ENCODE results near the gene FOXJ3.

Gene FOXJ3

DNA sequence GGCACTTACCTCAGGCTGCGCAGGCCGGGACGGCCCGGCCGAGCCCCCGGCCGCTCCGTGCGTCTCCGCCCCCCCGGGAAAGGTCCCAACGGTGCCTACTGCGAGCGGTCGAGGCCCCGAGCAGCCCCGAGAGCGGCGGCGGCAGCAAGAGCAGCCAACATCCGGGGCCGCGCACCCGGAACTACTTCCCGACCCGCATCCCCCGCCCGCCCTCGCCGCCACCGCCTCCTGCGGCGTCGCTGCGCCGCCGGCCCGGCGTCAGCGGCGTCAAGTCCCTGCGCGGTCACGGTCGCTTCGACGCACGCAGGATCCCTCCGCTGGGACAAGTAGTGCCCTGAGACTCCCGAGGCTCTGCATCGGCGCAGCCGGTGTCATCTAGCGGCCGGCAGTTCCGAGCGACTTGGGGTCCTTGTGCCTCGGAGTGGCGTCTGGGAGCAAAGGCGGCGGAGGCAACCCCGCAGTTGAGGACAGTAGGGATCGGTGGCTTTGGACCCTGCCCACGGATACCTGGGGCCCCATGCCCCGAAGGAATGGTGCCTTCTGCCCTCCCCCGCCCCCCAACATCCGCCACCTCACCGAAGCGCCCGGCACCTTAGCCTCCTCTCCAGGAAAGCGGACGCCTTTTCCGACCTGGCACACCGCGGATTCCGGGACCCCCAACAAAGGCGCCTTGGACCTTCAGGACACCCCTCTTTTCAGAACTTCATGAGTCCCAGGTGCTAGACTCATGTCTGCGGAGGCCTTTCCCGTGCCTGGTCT, at the start of gene FOXJ3:
Gene FOXJ3 (minus strand): TSS at position 186 of the 759 bp plus-strand sequence. CDS start 24,142 bp downstream, outside the sequence.
- Histone ChIP-seq H3K4me1 (ENCODE audit: control insufficient read depth in 1 of 2, insufficient read depth in 2 of 2, low read length in 2 of 2) (peaks cover 0 to 13% of the 10 kb centered on the region in 2 donors), H3K27ac (ENCODE audit: low read length) (peak within 1 kb of the TSS; percentile 91), H3K27me3 (ENCODE audit: low read depth, low read length) (no peaks in the 10 kb centered on the region), H3K4me3 (ENCODE audit: low read depth in 1 of 2, low read length in 2 of 2) (peak within 1 kb of the TSS; percentile 82 to 92), H3K9me3 (ENCODE audit: control insufficient read depth in 1 of 2, low read length in 2 of 2) (no peaks in the 10 kb centered on the region), H3K36me3 (ENCODE audit: control insufficient read depth in 1 of 2, insufficient read depth in 2 of 2, low read length in 2 of 2) (no peaks in the 10 kb centered on the region)

DNA sequence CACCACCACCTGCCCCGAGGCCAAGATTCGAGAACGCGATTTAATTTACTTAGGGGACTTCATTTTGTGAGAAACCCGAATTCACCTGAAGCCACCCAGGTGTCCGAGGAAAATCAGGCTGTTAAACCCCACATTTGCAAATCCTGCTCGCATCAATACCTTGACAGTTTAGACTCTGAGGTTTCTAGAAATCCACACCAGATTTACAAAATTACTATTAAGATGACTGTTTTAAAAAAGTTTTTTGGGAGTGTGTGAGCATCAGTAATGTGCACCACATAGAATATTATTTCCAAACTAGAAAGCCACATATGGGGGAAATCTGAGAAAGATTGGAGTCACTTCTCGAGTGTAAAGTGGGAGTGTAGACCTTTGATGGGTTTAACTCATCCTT, 46.2 kb upstream of the FOXJ3 start:
- H3K27me3 ChIP-seq (ENCODE audit: low read depth, low read length): peaks cover 12% of the 10 kb centered on the region
- peak overlapping the region in 1 of 2 donors; percentile 75 for H3K4me3 ChIP-seq (ENCODE audit: low read depth in 1 of 2, low read length in 2 of 2)
- no peaks in the 10 kb centered on the region for H3K36me3 ChIP-seq (ENCODE audit: control insufficient read depth in 1 of 2, insufficient read depth in 2 of 2, low read length in 2 of 2)
- no peaks in the 10 kb centered on the region for H3K9me3 ChIP-seq (ENCODE audit: control insufficient read depth in 1 of 2, low read length in 2 of 2)
- no peak overlapping the region for H3K27ac ChIP-seq (ENCODE audit: low read length)
- peaks cover 0 to 12% of the 10 kb centered on the region in 2 donors for H3K4me1 ChIP-seq (ENCODE audit: control insufficient read depth in 1 of 2, insufficient read depth in 2 of 2, low read length in 2 of 2)

- Histone ChIP-seq H3K27ac (ENCODE audit: low read length) (no peak within 1 kb of the TSS), H3K9me3 (ENCODE audit: control insufficient read depth in 1 of 2, low read length in 2 of 2) (no peaks in the 10 kb centered on the region), H3K4me1 (ENCODE audit: control insufficient read depth in 1 of 2, insufficient read depth in 2 of 2, low read length in 2 of 2) (peaks cover 0 to 12% of the 10 kb centered on the region in 2 donors), H3K36me3 (ENCODE audit: control insufficient read depth in 1 of 2, insufficient read depth in 2 of 2, low read length in 2 of 2) (no peaks in the 10 kb centered on the region), H3K27me3 (ENCODE audit: low read depth, low read length) (peaks cover 12% of the 10 kb centered on the region), H3K4me3 (ENCODE audit: low read depth in 1 of 2, low read length in 2 of 2) (peak within 1 kb of the TSS; percentile 38 to 75)
Measured at GRCh38 chr1:42380586-42381279, 45.7 kb upstream of the FOXJ3 start, which contains the start of gene RIMKLA. RIMKLA (plus strand) TSS chr1:42380792; CDS start chr1:42380935, 143 bp downstream.

DNA sequence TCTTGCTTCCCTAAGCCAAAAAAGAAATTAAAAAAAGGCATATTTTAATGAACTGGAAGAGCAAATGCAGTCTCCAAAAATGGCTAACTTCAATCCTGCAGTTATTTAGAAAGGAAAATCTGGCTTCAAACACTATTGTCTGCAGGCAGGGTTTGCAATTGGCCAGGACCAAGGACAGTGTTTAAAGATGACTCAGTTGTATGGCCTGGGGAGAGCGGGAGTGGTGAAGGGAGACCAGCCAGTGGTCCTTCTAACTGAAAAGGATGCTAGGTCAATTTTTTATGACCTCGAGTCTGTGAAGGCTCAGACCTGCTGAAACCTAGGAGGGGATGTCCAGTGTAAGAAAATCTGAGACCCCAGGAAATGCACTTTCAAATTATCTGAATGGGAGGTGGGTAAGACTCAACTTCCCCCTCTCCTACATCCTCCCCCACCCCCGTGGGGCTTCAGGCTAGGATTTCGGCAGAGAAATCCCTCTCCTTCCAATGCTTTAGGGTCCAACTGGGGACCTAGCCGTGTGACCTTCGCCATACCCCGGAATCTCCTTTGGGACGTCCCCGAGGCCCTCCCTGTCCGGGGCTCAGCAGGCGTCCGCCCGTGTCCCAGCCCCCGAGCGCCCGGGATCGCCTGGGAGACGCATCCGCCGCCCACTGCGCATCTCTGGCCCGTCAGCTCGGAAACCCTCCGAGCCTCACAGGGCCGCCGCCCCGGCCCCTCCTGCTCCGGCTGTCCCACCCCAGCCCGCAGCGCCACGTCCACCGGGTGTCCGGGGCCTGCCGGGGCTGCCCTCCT, 45.0 kb upstream of the FOXJ3 start:
- no peak overlapping the region for H3K27ac ChIP-seq (ENCODE audit: low read length)
- H3K27me3 ChIP-seq (ENCODE audit: low read depth, low read length): peaks cover 12% of the 10 kb centered on the region
- peaks cover 0 to 12% of the 10 kb centered on the region in 2 donors for H3K4me1 ChIP-seq (ENCODE audit: control insufficient read depth in 1 of 2, insufficient read depth in 2 of 2, low read length in 2 of 2)
- H3K36me3 ChIP-seq (ENCODE audit: control insufficient read depth in 1 of 2, insufficient read depth in 2 of 2, low read length in 2 of 2): no peaks in the 10 kb centered on the region
- H3K4me3 ChIP-seq (ENCODE audit: low read depth in 1 of 2, low read length in 2 of 2): peak overlapping the region; percentile 38 to 75
- H3K9me3 ChIP-seq (ENCODE audit: control insufficient read depth in 1 of 2, low read length in 2 of 2): no peaks in the 10 kb centered on the region

DNA sequence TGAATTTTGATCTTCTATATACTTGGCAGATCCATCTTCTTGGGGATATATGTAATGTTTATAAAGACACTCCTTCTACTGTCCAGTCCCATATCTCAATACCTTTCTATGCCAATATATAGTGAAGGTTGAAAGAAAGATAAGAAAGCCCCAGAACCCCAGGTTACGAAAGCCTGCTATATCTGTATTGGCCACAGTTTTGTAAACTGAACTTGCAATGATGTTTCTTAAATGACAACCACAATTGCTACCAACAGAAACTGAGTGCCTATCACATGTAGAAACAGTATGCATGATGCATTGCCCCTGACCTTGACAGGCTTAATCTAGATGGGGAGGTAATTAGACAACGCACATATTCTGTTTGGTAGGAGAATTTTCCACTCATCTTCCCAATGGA, 37.8 kb upstream of the FOXJ3 start:
- H3K4me1 ChIP-seq (ENCODE audit: control insufficient read depth in 1 of 2, insufficient read depth in 2 of 2, low read length in 2 of 2): no peaks in the 10 kb centered on the region
- no peaks in the 10 kb centered on the region for H3K9me3 ChIP-seq (ENCODE audit: control insufficient read depth in 1 of 2, low read length in 2 of 2)
- H3K4me3 ChIP-seq (ENCODE audit: low read depth in 1 of 2, low read length in 2 of 2): no peak overlapping the region
- H3K36me3 ChIP-seq (ENCODE audit: control insufficient read depth in 1 of 2, insufficient read depth in 2 of 2, low read length in 2 of 2): no peaks in the 10 kb centered on the region
- H3K27me3 ChIP-seq (ENCODE audit: low read depth, low read length): no peaks in the 10 kb centered on the region
- H3K27ac ChIP-seq (ENCODE audit: low read length): no peak overlapping the region

DNA sequence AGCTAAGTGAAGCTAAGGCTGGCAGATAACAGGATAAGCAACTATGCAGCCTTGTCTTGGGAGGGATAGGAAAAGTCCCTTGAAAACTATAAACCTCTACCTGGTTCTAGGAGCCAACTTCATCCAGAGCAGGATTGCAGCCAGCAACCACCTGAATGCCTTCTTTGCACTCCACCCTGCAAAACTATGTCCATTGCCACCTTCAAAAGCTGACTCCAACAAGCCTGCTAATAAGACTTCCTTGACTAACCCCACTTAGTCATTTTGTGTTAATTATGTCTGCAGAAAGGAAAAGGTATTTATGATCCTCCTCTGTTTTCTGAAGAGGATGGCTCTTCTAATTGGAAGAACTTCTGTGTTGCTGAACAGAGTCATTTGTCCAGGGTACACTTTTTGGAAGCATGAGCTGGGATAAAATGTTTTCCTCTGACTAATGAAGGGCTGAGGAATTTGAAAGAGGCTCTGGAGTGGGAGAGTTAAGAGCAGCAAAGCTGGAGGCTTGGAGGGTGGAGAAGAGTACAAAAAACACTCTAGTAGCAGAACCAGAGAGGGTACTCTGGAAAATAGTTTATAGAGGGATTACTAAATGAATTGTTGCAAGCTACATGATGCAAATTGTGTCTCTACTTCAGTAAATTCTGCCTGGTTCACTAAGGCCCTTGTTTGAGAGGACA, 36.0 kb upstream of the FOXJ3 start:
- Histone ChIP-seq H3K36me3 (ENCODE audit: control insufficient read depth in 1 of 2, insufficient read depth in 2 of 2, low read length in 2 of 2) (no peaks in the 10 kb centered on the region), H3K27ac (ENCODE audit: low read length) (no peak overlapping the region), H3K4me3 (ENCODE audit: low read depth in 1 of 2, low read length in 2 of 2) (no peak overlapping the region), H3K27me3 (ENCODE audit: low read depth, low read length) (no peaks in the 10 kb centered on the region), H3K4me1 (ENCODE audit: control insufficient read depth in 1 of 2, insufficient read depth in 2 of 2, low read length in 2 of 2) (no peaks in the 10 kb centered on the region), H3K9me3 (ENCODE audit: control insufficient read depth in 1 of 2, low read length in 2 of 2) (no peaks in the 10 kb centered on the region)

DNA sequence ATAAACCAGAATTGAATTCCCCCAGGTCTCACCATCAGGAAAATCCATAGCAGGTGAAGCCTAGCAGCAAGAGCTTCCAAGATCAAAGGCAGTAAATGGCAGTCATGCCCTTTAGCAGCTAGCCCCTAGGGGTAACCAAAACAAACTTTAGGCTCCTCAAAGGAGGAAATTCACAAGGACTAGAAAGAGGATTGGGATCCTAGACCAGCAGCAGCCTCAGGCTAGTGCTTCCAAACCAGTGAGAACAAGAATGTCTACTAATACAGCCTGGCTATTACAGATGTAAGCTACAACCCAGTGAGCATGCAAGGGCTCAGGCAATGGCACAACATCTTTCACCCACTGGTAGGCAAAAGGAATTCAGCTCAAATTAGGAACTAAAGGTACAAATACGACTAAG, 34.4 kb upstream of the FOXJ3 start:
- Histone ChIP-seq H3K27ac (ENCODE audit: low read length) (no peak overlapping the region), H3K4me1 (ENCODE audit: control insufficient read depth in 1 of 2, insufficient read depth in 2 of 2, low read length in 2 of 2) (no peaks in the 10 kb centered on the region), H3K4me3 (ENCODE audit: low read depth in 1 of 2, low read length in 2 of 2) (no peak overlapping the region), H3K36me3 (ENCODE audit: control insufficient read depth in 1 of 2, insufficient read depth in 2 of 2, low read length in 2 of 2) (no peaks in the 10 kb centered on the region), H3K27me3 (ENCODE audit: low read depth, low read length) (no peaks in the 10 kb centered on the region), H3K9me3 (ENCODE audit: control insufficient read depth in 1 of 2, low read length in 2 of 2) (no peaks in the 10 kb centered on the region)

- H3K27ac ChIP-seq (ENCODE audit: low read length): no peak overlapping the region
Measured at GRCh38 chr1:42368096-42368795, 33.2 kb upstream of the FOXJ3 start.

GRCh38 chr1:42365118-42365517, 30.1 kb upstream of the FOXJ3 start:
- Histone ChIP-seq H3K9me3 (ENCODE audit: control insufficient read depth in 1 of 2, low read length in 2 of 2) (no peaks in the 10 kb centered on the region), H3K27me3 (ENCODE audit: low read depth, low read length) (no peaks in the 10 kb centered on the region), H3K36me3 (ENCODE audit: control insufficient read depth in 1 of 2, insufficient read depth in 2 of 2, low read length in 2 of 2) (no peaks in the 10 kb centered on the region), H3K4me3 (ENCODE audit: low read depth in 1 of 2, low read length in 2 of 2) (no peak overlapping the region), H3K4me1 (ENCODE audit: control insufficient read depth in 1 of 2, insufficient read depth in 2 of 2, low read length in 2 of 2) (no peaks in the 10 kb centered on the region), H3K27ac (ENCODE audit: low read length) (no peak overlapping the region)

More at GRCh38 chr1:42368096-42368795, 33.2 kb upstream of the FOXJ3 start:
- Histone ChIP-seq H3K4me3 (ENCODE audit: low read depth in 1 of 2, low read length in 2 of 2) (no peak overlapping the region), H3K4me1 (ENCODE audit: control insufficient read depth in 1 of 2, insufficient read depth in 2 of 2, low read length in 2 of 2) (no peaks in the 10 kb centered on the region), H3K9me3 (ENCODE audit: control insufficient read depth in 1 of 2, low read length in 2 of 2) (no peaks in the 10 kb centered on the region), H3K27me3 (ENCODE audit: low read depth, low read length) (no peaks in the 10 kb centered on the region), H3K36me3 (ENCODE audit: control insufficient read depth in 1 of 2, insufficient read depth in 2 of 2, low read length in 2 of 2) (no peaks in the 10 kb centered on the region)

GRCh38 chr1:42364542-42364941, 29.5 kb upstream of the FOXJ3 start:
- H3K36me3 ChIP-seq (ENCODE audit: control insufficient read depth in 1 of 2, insufficient read depth in 2 of 2, low read length in 2 of 2): no peaks in the 10 kb centered on the region
- H3K27ac ChIP-seq (ENCODE audit: low read length): no peak overlapping the region
- H3K9me3 ChIP-seq (ENCODE audit: control insufficient read depth in 1 of 2, low read length in 2 of 2): no peaks in the 10 kb centered on the region
- no peak overlapping the region for H3K4me3 ChIP-seq (ENCODE audit: low read depth in 1 of 2, low read length in 2 of 2)
- H3K27me3 ChIP-seq (ENCODE audit: low read depth, low read length): no peaks in the 10 kb centered on the region
- no peaks in the 10 kb centered on the region for H3K4me1 ChIP-seq (ENCODE audit: control insufficient read depth in 1 of 2, insufficient read depth in 2 of 2, low read length in 2 of 2)

Data from muscle layer of duodenum (tissue), 2 donors.